Thymus (tissue), 11 donors: Measurements from ENCODE around the gene TUT7. TPM values are rescaled to one million over a fixed set of nuclear protein-coding genes. Genes with fewer than 3 reads are reported as not detected.
"Not testable (repeated sequence)": the region's sequence is repeated elsewhere in the genome, so short reads cannot be mapped to it uniquely, and the experiment has no call there.

Source experiments
- DNase-seq, 9 donors: peaks; one replicate each; pipeline ENCODE4 v3.0.0-alpha.2; 2013; ENCODE audit warnings: low spot score in 9 of 9, low read depth in 6 of 9, missing footprints in 1 of 9
- H3K27ac ChIP-seq, 2 donors: one replicate each; pipeline ENCODE4 v1.5.1; 2013; ENCODE audit warnings: control low read depth in 1 of 2, low read depth in 1 of 2, low read length in 1 of 2, mild to moderate bottlenecking in 1 of 2, moderate library complexity in 1 of 2
- H3K27me3 ChIP-seq, 2 donors: one replicate each; pipeline ENCODE4 v1.5.1; 2013; ENCODE audit warnings: low read length in 1 of 2; ENCODE audit not compliant: control insufficient read depth in 2 of 2, insufficient read depth in 1 of 2
- H3K36me3 ChIP-seq, 2 donors: one replicate each; pipeline ENCODE4 v1.5.1; 2013; ENCODE audit warnings: low read length in 1 of 2, mild to moderate bottlenecking in 1 of 2, moderate library complexity in 1 of 2; ENCODE audit not compliant: control insufficient read depth in 2 of 2, insufficient read depth in 2 of 2
- H3K4me1 ChIP-seq, 2 donors: one replicate each; pipeline ENCODE4 v1.5.1; 2013; ENCODE audit warnings: low read length in 2 of 2; ENCODE audit not compliant: control insufficient read depth in 2 of 2, insufficient read depth in 2 of 2
- H3K4me3 ChIP-seq, 2 donors: one replicate each; pipeline ENCODE4 v1.5.1; 2013; ENCODE audit warnings: low read length in 2 of 2, control low read depth in 1 of 2, mild to moderate bottlenecking in 1 of 2
- H3K9me3 ChIP-seq, 2 donors: one replicate each; pipeline ENCODE4 v1.5.1; 2013; ENCODE audit warnings: low read length in 1 of 2, mild to moderate bottlenecking in 1 of 2; ENCODE audit not compliant: control insufficient read depth in 2 of 2, insufficient read depth in 1 of 2
- WGBS: extraction: QIAGEN DNeasy Blood & Tissue Kit; methylation state at CpG from one replicate; pipeline ENCODE4 v1.1.7; 2013; 5-methylcytosine and 5-hydroxymethylcytosine counted together
- polyA plus RNA-seq: library from polyadenylated mRNA; stranded (reverse); fragments of 200-250 nt; gene quantifications from one replicate; pipeline ENCODE4 v1.2.3, GENCODE V29; 2013
- total RNA-seq: library from RNA; stranded (reverse); fragments of 120-200 nt; gene quantifications from one replicate; pipeline ENCODE4 v1.2.4, GENCODE V29; 2013
- donor health status: healthy.

The TUT7 gene
- total and polyA plus RNA-seq, 2 donors = 25.9 to 29.2 TPM

- no peak for DNase-seq
- no peak overlapping the region for H3K27ac ChIP-seq
- whole genome bisulfite sequencing = 96% methylated on average over 2 of the region's 2 CpGs
- H3K36me3 ChIP-seq = peaks cover 41 to 74% of the 10 kb centered on the region in 2 donors
- H3K27me3 ChIP-seq = no peaks in the 10 kb centered on the region
- no peak overlapping the region for H3K4me3 ChIP-seq
- H3K9me3 ChIP-seq = no peaks in the 10 kb centered on the region
- no peaks in the 10 kb centered on the region for H3K4me1 ChIP-seq
These were observed 53.5 kb downstream of the TUT7 start for GRCh38 chr9:86300701-86301100.

GRCh38 chr9:86298873-86299272 is 55.3 kb downstream of the TUT7 start:
- no peak for DNase-seq
- no peaks in the 10 kb centered on the region for H3K4me1 ChIP-seq
- WGBS = 98% methylated on average over 11 of the region's 11 CpGs
- no peak overlapping the region for H3K27ac ChIP-seq
- H3K4me3 ChIP-seq = no peak overlapping the region
- H3K9me3 ChIP-seq = no peaks in the 10 kb centered on the region
- H3K36me3 ChIP-seq = peaks cover 37 to 63% of the 10 kb centered on the region in 2 donors
- no peaks in the 10 kb centered on the region for H3K27me3 ChIP-seq

GRCh38 chr9:86290341-86290740 is 63.9 kb downstream of the TUT7 start:
- not testable (repeated sequence) for H3K4me3 ChIP-seq, H3K36me3 ChIP-seq
- WGBS = 99% methylated on average over 6 of the region's 6 CpGs

GRCh38 chr9:86288499-86289198 is 65.6 kb downstream of the TUT7 start:
- Histone ChIP-seq H3K9me3 (no peaks in the 10 kb centered on the region), H3K27ac (no peak overlapping the region), H3K36me3 (peaks cover 7 to 10% of the 10 kb centered on the region in 2 donors), H3K4me3 (no peak overlapping the region), H3K4me1 (no peaks in the 10 kb centered on the region), H3K27me3 (no peaks in the 10 kb centered on the region)
- DNase-seq = no peak
- 97% methylated on average over 6 of the region's 6 CpGs for WGBS

More at GRCh38 chr9:86290341-86290740, 63.9 kb downstream of the TUT7 start:
- H3K27me3 ChIP-seq, DNase-seq, H3K27ac ChIP-seq, H3K4me1 ChIP-seq, H3K9me3 ChIP-seq: not testable (repeated sequence)

GRCh38 chr9:86287013-86287412 is 67.2 kb downstream of the TUT7 start:
- 79% methylated on average over 7 of the region's 7 CpGs for WGBS
- H3K4me3 ChIP-seq = no peak overlapping the region
- peaks cover 5 to 7% of the 10 kb centered on the region in 2 donors for H3K36me3 ChIP-seq
- no peaks in the 10 kb centered on the region for H3K9me3 ChIP-seq
- no peak overlapping the region for H3K27ac ChIP-seq
- H3K4me1 ChIP-seq = peaks cover 5 to 7% of the 10 kb centered on the region in 2 donors
- no peaks in the 10 kb centered on the region for H3K27me3 ChIP-seq
- DNase-seq = peak in 1 of 9 donors; percentile 13

- Histone ChIP-seq H3K27ac (no peak overlapping the region), H3K9me3 (no peaks in the 10 kb centered on the region), H3K4me3 (no peak overlapping the region), H3K4me1 (peaks cover 5 to 7% of the 10 kb centered on the region in 2 donors), H3K27me3 (no peaks in the 10 kb centered on the region), H3K36me3 (peaks cover 4 to 5% of the 10 kb centered on the region in 2 donors)
- WGBS = 63% methylated on average over 3 of the region's 3 CpGs
- no peak for DNase-seq
These were observed 67.9 kb downstream of the TUT7 start for GRCh38 chr9:86286278-86286677.

- Histone ChIP-seq H3K9me3 (no peaks in the 10 kb centered on the region), H3K4me1 (peaks cover 7 to 9% of the 10 kb centered on the region in 2 donors), H3K27ac (no peak overlapping the region), H3K36me3 (peaks cover 2 to 4% of the 10 kb centered on the region in 2 donors), H3K27me3 (no peaks in the 10 kb centered on the region), H3K4me3 (no peak overlapping the region)
- DNase-seq = no peak
- WGBS = 73% methylated on average over 2 of the region's 2 CpGs
These were observed 68.9 kb downstream of the TUT7 start for GRCh38 chr9:86285261-86285660.

- peaks cover 0 to 4% of the 10 kb centered on the region in 2 donors for H3K36me3 ChIP-seq
- H3K27ac ChIP-seq = peak overlapping the region; percentile 84 to 90
- peak overlapping the region; percentile 75 to 80 for H3K4me3 ChIP-seq
- DNase-seq = no peak
- H3K9me3 ChIP-seq = no peaks in the 10 kb centered on the region
- WGBS = 22% methylated on average over 12 of the region's 12 CpGs
- H3K4me1 ChIP-seq = peaks cover 7 to 9% of the 10 kb centered on the region in 2 donors
- no peaks in the 10 kb centered on the region for H3K27me3 ChIP-seq
These were observed 71.2 kb downstream of the TUT7 start for GRCh38 chr9:86282979-86283535.

- Histone ChIP-seq H3K27me3 (no peaks in the 10 kb centered on the region), H3K27ac (peak within 1 kb of the TSS; percentile 84 to 90)
- under 1% methylated on average over 101 of the region's 101 CpGs for WGBS
These were observed 71.9 kb downstream of the TUT7 start, which contains the start of gene ISCA1 for GRCh38 chr9:86282077-86282978. Gene ISCA1 (minus strand): TSS chr9:86282538. CDS start chr9:86282458, 80 bp downstream.

More at GRCh38 chr9:86282077-86282978, 71.9 kb downstream of the TUT7 start, which contains the start of gene ISCA1:
- no peaks in the 10 kb centered on the region for H3K9me3 ChIP-seq
- H3K4me1 ChIP-seq = peaks cover 7 to 9% of the 10 kb centered on the region in 2 donors
- peak; percentile 76 to 97 (median 91) for DNase-seq
- H3K4me3 ChIP-seq = peak within 1 kb of the TSS; percentile 75 to 80
- H3K36me3 ChIP-seq = peaks cover 0 to 4% of the 10 kb centered on the region in 2 donors
